Activated T-cell treated with anti-CD3 and anti-CD28 coated beads, Interleukin-2, amount 50 U/mL, for 4 hours (primary cell): Measurements from ENCODE around the gene CTRB2. TPM values are rescaled to one million over a fixed set of nuclear protein-coding genes. Genes with fewer than 3 reads are reported as not detected.
"Not testable (repeated sequence)": the region's sequence is repeated elsewhere in the genome, so short reads cannot be mapped to it uniquely, and the experiment has no call there.

Experiments used
- ATAC-seq, 2 donors: fragments of 200-7000 bp; cut with Tn5 transposase; one replicate each; pipeline ENCODE4 v1.10.0; 2021
- DNase-seq: peaks from one replicate; pipeline ENCODE4 v3.0.0-alpha.2; 2020
- H3K27me3 Mint-ChIP-seq: one replicate; pipeline ENCODE4 v1.8.0; 2021; ENCODE audit warnings: low read depth, mixed read lengths
- H3K36me3 Mint-ChIP-seq: one replicate; pipeline ENCODE4 v1.8.0; 2022; ENCODE audit warnings: mixed read lengths; ENCODE audit not compliant: insufficient read depth
- H3K4me1 Mint-ChIP-seq: one replicate; pipeline ENCODE4 v1.8.0; 2021; ENCODE audit warnings: low read depth, mixed read lengths
- H3K4me3 Mint-ChIP-seq: one replicate; pipeline ENCODE4 v1.8.0; 2021; ENCODE audit warnings: mild to moderate bottlenecking, moderate library complexity, mixed read lengths
- H3K9me3 Mint-ChIP-seq: one replicate; pipeline ENCODE4 v1.8.0; 2021; ENCODE audit warnings: mixed read lengths
- total RNA-seq, 3 donors: library from RNA; stranded (reverse); gene quantifications; one replicate each; pipeline ENCODE4 v1.2.1, GENCODE V29; 2021

Gene CTRB2
- total RNA-seq, 3 donors from 2014 or later = 5.5 to 10.3 (median 6.7) TPM

DNA sequence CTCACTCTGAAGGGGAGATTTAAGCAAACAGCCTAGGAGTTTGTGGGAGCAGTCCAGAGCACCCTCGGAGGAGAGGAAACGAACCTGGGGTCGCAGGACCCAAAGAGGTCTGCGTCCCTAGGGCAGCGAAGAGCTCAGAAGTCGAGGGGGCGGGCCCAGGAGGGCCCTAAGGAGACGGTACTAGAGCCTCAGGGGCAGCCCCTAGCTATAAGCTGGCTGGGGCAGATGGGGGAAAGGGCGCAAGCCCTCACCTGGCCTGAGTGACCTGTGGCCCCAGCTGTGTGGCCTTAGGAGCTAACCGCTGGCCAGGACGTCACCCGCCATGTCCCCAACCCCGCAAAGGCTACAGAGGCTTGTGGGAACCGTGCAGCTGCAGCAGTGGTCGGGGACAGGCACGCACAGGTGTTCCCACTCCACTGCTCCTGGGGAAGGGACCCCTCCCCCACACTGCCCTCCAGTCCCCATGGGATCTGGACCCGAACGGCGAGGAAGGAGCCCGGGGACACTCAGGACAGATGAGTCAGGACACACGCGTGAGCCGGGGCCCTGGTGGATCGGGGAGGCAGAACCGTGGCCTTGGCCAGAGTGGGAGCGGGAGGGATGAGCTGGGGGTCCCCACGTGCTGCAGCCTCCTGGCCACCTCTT is 2.0 kb upstream of the CTRB2 start:
- ATAC-seq (no peak), DNase-seq (no peak)
- no peaks in the 10 kb centered on the region for H3K36me3 Mint-ChIP-seq
- no peak overlapping the region for H3K4me3 Mint-ChIP-seq
- H3K9me3 Mint-ChIP-seq = no peaks in the 10 kb centered on the region
- H3K4me1 Mint-ChIP-seq = no peaks in the 10 kb centered on the region
- H3K27me3 Mint-ChIP-seq = peaks cover 2% of the 10 kb centered on the region

DNA sequence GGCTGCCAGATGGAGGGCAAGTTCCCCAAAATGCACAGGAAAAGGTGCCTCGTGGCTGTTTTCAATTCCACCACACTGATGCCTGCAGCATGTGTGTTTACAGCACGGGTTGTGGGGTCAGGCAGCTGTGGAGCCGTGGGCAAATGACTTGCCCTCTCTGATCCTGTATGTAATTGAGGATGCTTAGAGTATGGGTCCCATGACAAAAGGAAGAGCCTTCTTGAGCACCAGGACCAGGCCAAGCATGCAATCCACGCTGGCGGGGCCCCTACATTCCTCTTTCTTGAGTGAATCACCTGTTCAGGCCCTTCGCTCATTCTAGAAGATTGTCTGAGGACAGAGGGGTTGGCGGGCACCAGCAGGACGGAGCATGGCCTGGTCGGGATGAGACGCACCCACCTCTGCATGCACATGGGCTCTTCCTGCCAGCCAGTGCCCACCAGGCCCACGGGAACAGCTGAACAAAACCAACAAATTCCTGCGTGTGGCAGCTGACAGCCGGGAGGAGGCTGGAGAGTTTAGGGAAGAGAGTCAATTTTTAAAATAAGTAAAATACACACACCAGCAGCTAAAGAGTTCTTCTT is 1.4 kb upstream of the CTRB2 start:
- Mint-ChIP-seq H3K27me3 (peaks cover under 1% of the 10 kb centered on the region), H3K36me3 (no peaks in the 10 kb centered on the region), H3K9me3 (no peaks in the 10 kb centered on the region), H3K4me1 (no peaks in the 10 kb centered on the region), H3K4me3 (no peak overlapping the region)
- ATAC-seq (no peak), DNase-seq (no peak)

DNA sequence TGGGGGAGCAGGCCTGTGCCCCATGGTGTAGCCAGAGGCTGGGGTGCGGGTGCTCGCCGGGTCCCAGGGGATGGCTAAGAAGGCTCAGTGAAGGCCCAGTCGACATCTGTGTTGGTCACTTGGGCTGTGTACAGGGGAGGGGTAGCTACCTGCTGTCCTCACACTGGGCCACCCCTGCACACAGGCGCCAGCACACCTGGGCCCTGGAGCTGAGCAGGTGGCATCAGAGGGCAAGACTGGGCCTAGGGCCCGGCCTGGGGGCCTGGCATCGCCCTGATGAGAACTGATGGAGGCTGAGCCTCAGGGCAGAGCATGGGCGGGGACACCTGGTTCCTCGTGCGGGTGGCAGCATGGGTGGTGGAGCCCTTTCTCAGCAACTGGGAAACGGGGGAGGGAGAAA is 870 bp upstream of the CTRB2 start:
- Mint-ChIP-seq H3K36me3 (no peaks in the 10 kb centered on the region), H3K4me1 (no peaks in the 10 kb centered on the region), H3K27me3 (no peaks in the 10 kb centered on the region), H3K4me3 (no peak overlapping the region), H3K9me3 (no peaks in the 10 kb centered on the region)
- ATAC-seq (no peak), DNase-seq (no peak)

DNA sequence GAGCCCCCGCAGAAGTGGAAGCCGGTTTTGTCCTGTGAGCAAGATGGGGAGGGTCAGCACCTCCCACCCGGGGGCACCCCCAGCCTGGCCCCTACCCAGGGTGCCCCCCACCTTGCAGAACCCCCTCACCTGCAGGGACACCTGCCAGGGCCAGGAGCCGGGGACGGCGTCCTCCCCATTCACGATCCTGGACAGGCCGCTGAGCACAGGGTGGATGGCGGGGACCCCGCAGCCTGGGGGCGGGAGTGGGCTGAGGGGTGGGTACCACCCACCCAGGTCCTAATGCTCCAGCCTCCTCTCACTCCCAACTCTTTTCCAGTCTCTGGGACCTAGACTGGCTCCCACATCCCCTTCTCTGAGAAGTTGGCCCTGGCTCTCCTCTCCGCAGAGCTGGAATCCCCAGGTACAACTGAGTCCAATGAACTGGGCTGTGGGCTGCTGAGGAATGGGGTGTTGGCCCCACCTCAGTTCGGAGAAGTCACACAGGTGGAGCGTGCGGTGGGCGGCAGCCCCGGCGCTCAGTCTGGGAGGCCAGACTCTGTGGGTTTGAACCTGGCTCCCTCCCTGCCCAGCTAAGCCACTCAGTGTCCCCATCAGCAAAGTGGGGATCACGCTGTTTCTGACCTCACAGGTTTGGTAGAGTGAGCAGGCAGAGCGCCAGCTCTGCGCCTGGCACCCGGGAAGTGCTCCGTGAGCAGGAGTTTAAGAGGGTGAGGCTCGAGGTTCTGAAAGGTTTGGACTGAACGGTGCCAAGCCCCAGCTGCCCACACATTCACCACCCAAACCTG is 806 bp downstream of the CTRB2 start:
- H3K27me3 Mint-ChIP-seq, H3K36me3 Mint-ChIP-seq, ATAC-seq, H3K4me1 Mint-ChIP-seq, H3K4me3 Mint-ChIP-seq, DNase-seq, H3K9me3 Mint-ChIP-seq: not testable (repeated sequence)

DNA sequence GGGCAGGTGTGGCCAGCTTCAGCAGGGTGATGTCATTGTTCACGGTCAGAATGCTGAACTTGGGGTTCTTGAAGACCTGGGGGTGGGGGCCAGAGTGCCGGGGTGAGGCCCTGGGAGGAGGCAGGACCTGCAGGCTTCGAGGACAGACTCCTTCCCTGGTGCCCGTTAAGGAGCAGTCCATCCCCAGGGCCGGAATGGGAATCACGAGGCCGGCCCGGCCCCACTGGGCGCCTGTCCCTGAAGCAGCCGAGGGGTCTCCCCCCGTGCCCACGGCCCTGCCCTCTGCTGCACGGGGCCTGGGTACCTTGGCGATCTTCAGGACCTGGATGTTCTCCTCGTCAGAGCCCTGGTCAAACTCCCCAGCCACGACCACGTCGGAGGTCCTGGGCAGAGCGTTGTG is 1.5 kb downstream of the CTRB2 start:
- H3K4me3 Mint-ChIP-seq, H3K9me3 Mint-ChIP-seq, H3K36me3 Mint-ChIP-seq, H3K27me3 Mint-ChIP-seq, ATAC-seq, DNase-seq: not testable (repeated sequence)
- H3K4me1 Mint-ChIP-seq = peaks cover 13% of the 10 kb centered on the region

DNA sequence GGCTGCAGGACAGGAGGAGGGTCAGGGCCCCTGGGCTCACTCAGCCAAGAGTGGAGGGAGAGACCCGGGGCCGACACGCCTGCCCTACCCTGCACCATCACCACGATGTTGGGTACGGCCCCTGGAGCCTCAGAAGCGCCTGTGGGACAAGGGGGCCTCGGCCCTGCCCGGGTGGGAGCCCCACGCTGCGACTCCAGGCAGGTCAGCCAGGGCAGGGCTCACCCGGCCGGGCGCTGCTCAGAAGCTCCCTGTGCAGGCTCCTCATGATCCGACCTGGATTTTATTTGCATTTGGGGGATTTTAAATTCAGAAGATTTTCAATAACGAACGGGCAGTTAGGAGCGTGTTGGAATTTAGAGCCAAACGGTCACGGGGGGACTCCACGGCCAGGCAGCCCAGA is 2.1 kb downstream of the CTRB2 start:
- H3K4me3 Mint-ChIP-seq, H3K27me3 Mint-ChIP-seq, H3K36me3 Mint-ChIP-seq, DNase-seq, ATAC-seq, H3K9me3 Mint-ChIP-seq: not testable (repeated sequence)
- peaks cover 13% of the 10 kb centered on the region for H3K4me1 Mint-ChIP-seq

DNA sequence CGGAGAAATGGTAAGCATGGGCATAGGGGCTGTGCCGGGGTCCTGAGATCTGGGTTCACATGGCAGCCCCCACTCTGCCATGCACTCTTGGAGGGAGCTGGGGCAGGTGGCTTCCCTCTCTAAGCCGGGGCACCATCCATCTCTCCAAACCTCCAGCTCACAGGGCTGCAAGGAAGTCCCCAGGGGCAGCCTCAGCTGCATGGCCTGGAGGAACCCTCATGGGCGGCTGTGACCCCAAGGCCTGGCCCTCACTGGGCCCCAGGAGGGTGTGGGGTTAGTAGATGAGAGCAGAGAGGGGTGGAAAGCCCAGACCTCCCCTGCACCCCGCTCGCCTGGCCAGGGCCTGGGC is 2.6 kb downstream of the CTRB2 start:
- H3K9me3 Mint-ChIP-seq = no peaks in the 10 kb centered on the region
- ATAC-seq (no peak), DNase-seq (no peak)
- peaks cover 13% of the 10 kb centered on the region for H3K4me1 Mint-ChIP-seq
- no peaks in the 10 kb centered on the region for H3K36me3 Mint-ChIP-seq
- no peak overlapping the region for H3K4me3 Mint-ChIP-seq
- no peaks in the 10 kb centered on the region for H3K27me3 Mint-ChIP-seq

DNA sequence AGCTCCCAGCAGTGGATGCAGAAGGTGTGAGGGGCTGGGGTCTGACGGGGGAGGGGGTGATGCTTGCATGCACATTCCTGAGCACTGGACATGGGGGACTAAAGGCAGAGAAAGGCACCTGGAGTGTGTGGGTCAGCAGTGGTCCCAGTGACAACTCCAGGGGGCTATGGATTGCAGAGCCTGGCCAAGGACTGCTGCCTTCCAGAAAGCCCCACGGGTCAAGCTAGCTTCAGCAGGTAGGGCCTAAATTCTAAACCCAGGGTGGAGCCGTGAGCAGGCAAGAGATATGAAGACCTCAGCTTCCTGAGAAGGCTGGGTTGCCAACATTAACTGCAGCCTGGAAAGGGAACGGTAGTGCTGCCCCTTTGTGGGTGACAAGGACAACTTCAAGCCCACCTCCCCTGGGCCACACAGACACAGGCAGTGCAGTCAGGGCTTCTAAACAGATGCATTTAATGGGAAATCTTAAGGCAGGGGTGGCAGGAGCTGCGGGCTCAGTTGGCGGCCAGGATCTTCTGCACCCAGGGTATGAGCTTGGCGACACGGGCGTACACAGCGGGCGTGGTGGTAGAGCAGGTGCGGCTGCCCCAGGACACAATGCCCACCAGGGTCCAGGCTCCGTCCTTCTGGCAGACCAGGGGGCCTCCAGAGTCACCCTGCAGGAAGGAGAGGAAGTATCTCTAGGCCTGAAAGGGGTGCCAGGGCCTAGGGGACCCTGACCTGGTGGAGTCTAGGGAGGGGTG is 3.1 kb downstream of the CTRB2 start:
- Mint-ChIP-seq H3K27me3 (no peaks in the 10 kb centered on the region), H3K4me3 (no peak overlapping the region), H3K4me1 (peaks cover 13% of the 10 kb centered on the region), H3K9me3 (no peaks in the 10 kb centered on the region), H3K36me3 (no peaks in the 10 kb centered on the region)
- ATAC-seq = no peak
- no peak for DNase-seq

DNA sequence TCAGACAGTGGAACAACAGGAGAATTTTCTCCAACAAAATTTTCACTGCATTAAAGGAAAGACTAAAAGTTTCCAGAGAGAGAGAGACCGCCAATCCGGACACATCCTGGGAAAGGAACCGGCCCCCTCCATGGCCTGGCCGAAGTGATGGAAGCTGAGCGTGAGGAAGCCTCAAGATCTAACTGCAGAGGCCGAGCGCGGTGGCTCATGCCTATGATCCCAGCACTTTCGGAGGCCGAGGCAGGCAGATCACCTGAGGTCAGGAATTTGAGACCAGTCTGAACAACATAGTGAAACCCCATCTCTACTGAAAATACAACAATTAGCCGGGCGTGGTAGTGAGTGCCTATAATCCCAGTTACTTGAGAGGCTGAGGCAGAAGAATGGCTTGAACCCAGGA is 3.9 kb downstream of the CTRB2 start:
- Mint-ChIP-seq H3K4me1 (peaks cover 13% of the 10 kb centered on the region), H3K36me3 (no peaks in the 10 kb centered on the region)
- ATAC-seq = no peak

DNA sequence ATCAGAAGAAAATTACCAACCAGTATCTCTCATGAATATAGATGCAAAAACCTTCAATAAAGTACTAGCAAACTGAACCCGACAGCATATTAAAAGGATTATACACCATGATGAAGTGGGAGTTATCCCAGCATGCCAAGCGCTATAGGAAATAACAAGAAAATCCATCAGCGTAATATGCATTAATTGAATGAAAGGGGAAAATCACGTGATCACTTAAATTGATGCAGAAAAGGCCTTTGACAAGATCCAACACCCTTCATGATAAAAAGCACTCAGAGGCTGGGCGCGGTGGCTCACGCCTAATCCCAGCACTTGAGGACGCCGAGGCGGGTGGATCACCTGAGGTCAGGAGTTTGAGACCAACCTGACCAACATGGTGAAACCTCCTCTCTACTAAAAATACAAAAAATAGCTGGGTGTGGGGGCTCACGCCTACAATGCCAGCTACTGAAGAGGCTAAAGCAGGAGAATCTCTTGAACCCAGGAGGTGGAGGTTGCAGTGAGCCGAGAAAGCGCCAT is 4.8 kb downstream of the CTRB2 start:
- Mint-ChIP-seq H3K4me1 (peaks cover 13% of the 10 kb centered on the region), H3K9me3 (no peaks in the 10 kb centered on the region), H3K36me3 (no peaks in the 10 kb centered on the region), H3K27me3 (peaks cover 14% of the 10 kb centered on the region), H3K4me3 (no peak overlapping the region)
- ATAC-seq (no peak), DNase-seq (no peak)

More for the DNA sequence above, 3.9 kb downstream of the CTRB2 start:
- Mint-ChIP-seq H3K27me3 (peaks cover 4% of the 10 kb centered on the region), H3K9me3 (no peaks in the 10 kb centered on the region), H3K4me3 (no peak overlapping the region)
- DNase-seq = no peak

DNA sequence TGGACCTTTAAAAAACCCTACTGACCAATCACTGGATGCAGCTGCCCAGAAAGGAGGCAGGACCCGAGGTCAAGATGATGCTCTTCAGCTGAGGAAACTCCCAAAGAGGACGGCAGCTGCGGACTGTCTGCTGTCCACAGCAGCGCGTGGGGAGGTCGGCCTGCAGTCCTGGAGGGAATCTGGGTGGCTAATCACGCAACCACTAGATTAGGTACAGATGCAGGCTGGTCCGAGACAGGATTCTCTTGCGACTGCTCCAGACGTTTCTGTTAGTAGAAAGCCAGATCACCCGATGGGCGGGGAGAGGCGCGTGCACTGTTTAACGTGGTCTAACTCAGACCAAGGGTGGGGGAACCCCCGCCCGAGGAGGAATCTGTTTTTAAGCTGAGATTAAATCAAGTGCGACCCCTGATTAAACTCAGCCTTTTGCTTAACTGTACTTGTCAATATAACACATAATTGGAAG is 8.8 kb downstream of the CTRB2 start:
- H3K9me3 Mint-ChIP-seq = no peaks in the 10 kb centered on the region
- peaks cover 20% of the 10 kb centered on the region for H3K27me3 Mint-ChIP-seq
- no peaks in the 10 kb centered on the region for H3K36me3 Mint-ChIP-seq
- H3K4me1 Mint-ChIP-seq = peaks cover 13% of the 10 kb centered on the region
- ATAC-seq = no peak
- no peak for DNase-seq
- no peak overlapping the region for H3K4me3 Mint-ChIP-seq

DNA sequence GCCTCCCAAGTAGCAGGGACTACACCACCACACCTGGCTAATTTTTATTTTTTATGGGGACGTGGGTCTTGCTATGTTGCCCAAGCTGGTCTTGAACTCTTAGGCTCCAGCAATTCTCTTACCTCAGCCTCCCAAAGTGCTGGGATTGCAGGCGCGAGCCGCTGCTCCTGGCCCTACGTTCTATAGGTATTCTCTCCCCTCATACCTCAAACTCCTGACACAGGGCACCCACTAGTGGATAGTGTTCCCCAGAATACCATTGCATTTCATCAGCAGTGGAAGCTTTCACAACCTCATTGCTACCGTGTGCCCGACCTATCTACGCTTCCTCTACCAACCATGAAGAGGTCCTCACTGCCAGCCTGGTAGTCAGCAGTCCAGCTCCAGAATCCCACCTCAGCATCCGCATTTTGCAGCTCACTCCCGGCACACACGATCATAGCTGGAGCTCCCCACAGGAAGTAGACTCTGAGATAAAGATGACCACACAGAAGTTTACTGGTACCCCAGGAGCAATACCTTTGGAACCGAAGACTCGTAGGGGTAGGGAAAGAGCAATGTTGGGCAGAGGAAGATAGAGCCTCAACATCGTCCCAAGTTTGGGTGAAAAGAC is 9.3 kb downstream of the CTRB2 start:
- no peak for DNase-seq
- H3K36me3 Mint-ChIP-seq = no peaks in the 10 kb centered on the region
- H3K4me1 Mint-ChIP-seq = peaks cover 13% of the 10 kb centered on the region
- H3K27me3 Mint-ChIP-seq = peaks cover 20% of the 10 kb centered on the region
- H3K9me3 Mint-ChIP-seq = no peaks in the 10 kb centered on the region
- ATAC-seq = no peak
- H3K4me3 Mint-ChIP-seq = no peak overlapping the region

DNA sequence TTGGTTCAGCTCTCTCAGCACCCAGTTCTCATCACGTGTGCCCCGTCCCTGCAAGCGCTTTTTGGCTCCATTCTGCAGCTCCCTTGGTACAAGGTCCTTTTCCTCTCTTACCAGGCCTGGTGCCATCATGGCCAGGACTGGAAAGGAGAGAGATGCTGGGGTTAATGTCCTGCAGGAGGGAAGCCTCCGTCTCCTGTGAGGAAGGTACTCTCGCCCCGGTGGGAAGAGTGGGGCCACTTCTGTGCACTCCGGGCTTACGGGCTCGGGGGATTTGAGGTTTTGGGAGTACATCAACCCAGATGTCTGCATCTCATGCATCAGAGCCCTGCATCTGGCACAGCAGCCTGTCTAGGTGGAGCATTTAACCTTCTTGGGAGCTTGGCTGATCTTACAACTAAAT is 10.1 kb downstream of the CTRB2 start:
- Mint-ChIP-seq H3K4me1 (peaks cover 10% of the 10 kb centered on the region), H3K9me3 (no peaks in the 10 kb centered on the region), H3K36me3 (no peaks in the 10 kb centered on the region), H3K27me3 (peaks cover 20% of the 10 kb centered on the region), H3K4me3 (no peak overlapping the region)
- DNase-seq (no peak), ATAC-seq (no peak)
